ENCODE measurements around the gene MGLL. TPM values are rescaled to one million over a fixed set of nuclear protein-coding genes. Genes with fewer than 3 reads are reported as not detected.

MGLL gene
- total RNA-seq, 4 donors from 2014 or later, result 36.7 to 146 (median 73.5) TPM

- 74 to 83% methylated on average over 15 to 18 of the region's 20 CpGs for WGBS, 2 donors
- H3K9me3 ChIP-seq, result no peaks in the 10 kb centered on the region
- peak overlapping the region in 2 of 4 donors; percentile 12 to 61 for H3K27ac ChIP-seq
- intact Hi-C loops (cut with DNase I), result no loop called here
- no peak overlapping the region for H3K4me3 ChIP-seq
- H3K27me3 ChIP-seq, result no peaks in the 10 kb centered on the region
- peaks cover 0 to 22% (median 19%) of the 10 kb centered on the region in 3 donors for H3K4me1 ChIP-seq
- TF ChIP-seq POLR2A (IDR thresholded peaks at IDR 0.05) (no peak), CTCF (IDR thresholded peaks at IDR 0.05) (no peak)
- peaks cover 0 to 47% (median 0%) of the 10 kb centered on the region in 3 donors for H3K36me3 ChIP-seq
- DNase-seq, result no peak
Measured at GRCh38 chr3:127688416-127689265, 133.7 kb downstream of the MGLL start.

GRCh38 chr3:127688022-127688415 is 134.3 kb downstream of the MGLL start:
- no peak overlapping the region for H3K4me3 ChIP-seq
- no peak overlapping the region for H3K27ac ChIP-seq
- no peaks in the 10 kb centered on the region for H3K27me3 ChIP-seq
- no peaks in the 10 kb centered on the region for H3K9me3 ChIP-seq
- TF ChIP-seq POLR2A (IDR thresholded peaks at IDR 0.05) (no peak), CTCF (IDR thresholded peaks at IDR 0.05) (no peak)
- no peak for DNase-seq
- peaks cover 0 to 41% (median 0%) of the 10 kb centered on the region in 3 donors for H3K36me3 ChIP-seq
- intact Hi-C loops (cut with DNase I), result no loop called here
- 55 to 64% methylated on average over 2 of the region's 2 CpGs for WGBS, 2 donors
- H3K4me1 ChIP-seq, result peaks cover 0 to 27% (median 22%) of the 10 kb centered on the region in 3 donors

- no peaks in the 10 kb centered on the region for H3K9me3 ChIP-seq
- 89 to 94% methylated on average over 2 of the region's 2 CpGs for WGBS, 2 donors
- intact Hi-C loops (cut with DNase I), result no loop called here
Measured at GRCh38 chr3:127687228-127687737, 135.0 kb downstream of the MGLL start.

GRCh38 chr3:127686512-127686894 is 135.8 kb downstream of the MGLL start:
- Histone ChIP-seq H3K36me3 (peaks cover 0 to 25% (median 0%) of the 10 kb centered on the region in 3 donors), H3K9me3 (no peaks in the 10 kb centered on the region), H3K4me1 (peaks cover 0 to 27% (median 22%) of the 10 kb centered on the region in 3 donors), H3K27ac (no peak overlapping the region), H3K27me3 (no peaks in the 10 kb centered on the region), H3K4me3 (no peak overlapping the region)
- intact Hi-C loops (cut with DNase I), result no loop called here
- TF ChIP-seq CTCF (IDR thresholded peaks at IDR 0.05) (no peak), POLR2A (IDR thresholded peaks at IDR 0.05) (no peak)
- no peak for DNase-seq

More at GRCh38 chr3:127687228-127687737, 135.0 kb downstream of the MGLL start:
- no peaks in the 10 kb centered on the region for H3K27me3 ChIP-seq
- no peak overlapping the region for H3K4me3 ChIP-seq
- no peak for DNase-seq
- TF ChIP-seq POLR2A (IDR thresholded peaks at IDR 0.05), result no peak
- no peak for TF ChIP-seq CTCF (IDR thresholded peaks at IDR 0.05)
- no peak overlapping the region for H3K27ac ChIP-seq
- H3K36me3 ChIP-seq, result peaks cover 0 to 33% (median 0%) of the 10 kb centered on the region in 3 donors
- H3K4me1 ChIP-seq, result peaks cover 0 to 27% (median 22%) of the 10 kb centered on the region in 3 donors

All from esophagus squamous epithelium (tissue), 5 donors.